Tibial artery (tissue), 4 donors: ENCODE data around the gene CCDC127.

ENCODE experiments used
- DNase-seq, 2 donors: peaks; one replicate each; pipeline ENCODE4 v3.0.0-alpha.2; 2019
- H3K27ac ChIP-seq, 2 donors: fragments of 200-600 bp; sonication (generic) in 1 of 2; 1 replicate in 1 of 2; 2 replicates in 1 of 2; pipeline ENCODE4 v1.5.1; 2018 to 2019; ENCODE audit warnings: mild to moderate bottlenecking in 1 of 2
- H3K27me3 ChIP-seq, 2 donors: fragments of 200-600 bp; sonication (generic) in 1 of 2; one replicate each; pipeline versions ENCODE4 v1.5.1 to v1.6.0; 2016 to 2019
- H3K36me3 ChIP-seq, 3 donors: fragments of 200-600 bp; sonication (generic) in 2 of 3; one replicate each; pipeline ENCODE4 v1.5.1; 2016 to 2019; ENCODE audit warnings: mild to moderate bottlenecking in 2 of 3
- H3K4me1 ChIP-seq, 4 donors: fragments of 200-600 bp; sonication (generic) in 2 of 4; 1 replicate in 3 of 4; 2 replicates in 1 of 4; pipeline ENCODE4 v1.5.1; 2016 to 2019
- H3K4me3 ChIP-seq, 2 donors: fragments of 200-600 bp; sonication (generic) in 1 of 2; 1 replicate in 1 of 2; 2 replicates in 1 of 2; pipeline ENCODE4 v1.5.1; 2018 to 2019; ENCODE audit warnings: mild to moderate bottlenecking in 2 of 2
- H3K9me3 ChIP-seq, 3 donors: fragments of 200-600 bp; sonication (generic) in 1 of 3; one replicate each; pipeline ENCODE4 v1.5.1; 2016 to 2019
- CTCF ChIP-seq, 2 experiments: fragments of 200-600 bp in 1 of 2; fragments of 450-650 bp in 1 of 2; IDR thresholded peaks; one replicate each; pipeline ENCODE4 v1.5.1; 2017 to 2019; ENCODE audit warnings: antibody characterized with exemption in 2 of 2, mild to moderate bottlenecking in 1 of 2, moderate library complexity in 1 of 2
- intact Hi-C: fragments of 100-400 bp; cut with DNase I; formaldehyde crosslinking; loops from one replicate; pipeline ENCODE4 v1.15.0; 2023; ENCODE audit warnings: low total_unique reads

The CCDC127 gene

DNA sequence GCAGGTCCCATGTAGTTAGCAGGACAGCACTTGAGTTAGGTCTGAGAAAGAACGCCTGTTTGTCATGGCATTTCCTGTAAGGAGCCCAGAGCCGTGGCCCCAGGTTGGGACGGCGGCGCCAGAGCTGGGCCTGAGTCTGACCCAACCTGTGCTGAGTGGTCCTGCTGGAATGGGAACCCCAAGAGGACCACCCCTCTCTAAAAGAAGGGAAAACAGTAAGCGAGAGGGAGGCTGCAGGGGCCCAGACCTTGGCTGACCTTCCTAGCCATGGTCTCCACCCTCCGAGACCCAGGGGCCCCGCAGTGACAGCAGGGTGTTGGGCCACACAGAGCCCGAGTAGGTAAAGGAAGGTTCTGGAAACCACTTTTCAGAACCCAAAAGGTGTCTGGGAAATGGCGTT, 28.5 kb downstream of the CCDC127 start:
- H3K27ac ChIP-seq: no peak overlapping the region
- H3K27me3 ChIP-seq: peaks cover 0 to 11% of the 10 kb centered on the region in 2 donors
- no peaks in the 10 kb centered on the region for H3K9me3 ChIP-seq
- TF ChIP-seq CTCF (IDR thresholded peaks at IDR 0.05): no peak
- no peak overlapping the region for H3K4me3 ChIP-seq
- intact Hi-C loops: loop anchor here (2.0 kb wide), 1 partner anchor 29 kb away; the partner anchor contains the start of genes CCDC127 and SDHA
- H3K36me3 ChIP-seq: no peaks in the 10 kb centered on the region
- DNase-seq: peak in 1 of 2 donors; percentile 31
- peaks cover 0 to 28% (median 23%) of the 10 kb centered on the region in 4 donors for H3K4me1 ChIP-seq

GRCh38 chr5:188488-189481, 29.2 kb downstream of the CCDC127 start:
- Histone ChIP-seq H3K4me3 (peak overlapping the region; percentile 12 to 42), H3K36me3 (no peaks in the 10 kb centered on the region)
- intact Hi-C loops: loop anchor here (2.0 kb wide), 1 partner anchor 30 kb away; the partner anchor contains the start of genes CCDC127 and SDHA

DNA sequence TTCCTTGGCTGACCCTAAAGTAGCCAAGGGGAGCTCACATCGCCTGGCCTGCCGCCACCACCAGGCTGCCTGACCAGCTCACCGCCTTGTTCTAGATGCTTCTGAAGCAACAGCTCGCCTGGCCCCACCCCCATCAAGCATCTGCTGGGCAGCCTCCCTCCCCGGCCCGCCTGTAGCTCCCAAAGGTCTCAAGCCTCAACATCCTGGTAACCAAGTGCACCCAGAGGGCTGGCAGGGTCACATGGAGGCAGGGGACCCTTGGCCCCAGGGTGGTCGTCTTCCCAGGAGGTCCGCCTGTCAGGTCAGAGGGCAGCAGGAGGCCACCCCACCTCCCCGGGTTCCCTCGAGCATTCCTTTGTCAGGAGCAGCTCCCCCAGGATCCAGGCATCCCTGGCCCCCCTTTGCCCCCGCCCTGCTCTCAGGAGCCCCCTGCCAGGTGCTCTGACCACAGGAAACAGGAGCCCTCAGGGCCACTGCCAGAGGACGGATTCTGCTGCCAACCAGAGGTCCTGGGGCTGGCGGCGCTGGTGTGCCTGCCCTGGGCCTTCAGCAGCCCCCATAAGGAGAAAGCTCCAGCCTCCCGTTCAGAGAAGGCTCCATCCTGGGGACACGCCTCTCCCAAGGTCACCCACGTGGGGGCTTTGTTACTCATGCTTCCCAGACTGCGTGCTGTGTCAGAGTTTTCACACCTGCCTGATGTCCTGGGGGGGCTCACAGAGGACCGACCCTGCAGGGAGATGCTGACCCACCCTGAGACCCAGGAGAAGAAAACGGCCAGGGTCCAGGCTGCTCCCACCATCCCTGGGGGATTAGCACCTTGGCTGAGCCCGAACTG, 30.1 kb downstream of the CCDC127 start:
- Histone ChIP-seq H3K27me3 (peaks cover 0 to 11% of the 10 kb centered on the region in 2 donors), H3K4me3 (peak overlapping the region; percentile 12 to 42), H3K27ac (no peak overlapping the region), H3K36me3 (no peaks in the 10 kb centered on the region), H3K4me1 (peaks cover 0 to 28% (median 23%) of the 10 kb centered on the region in 4 donors), H3K9me3 (no peaks in the 10 kb centered on the region)
- no peak for TF ChIP-seq CTCF (IDR thresholded peaks at IDR 0.05)
- intact Hi-C loops: loop anchor here (2.0 kb wide), 1 partner anchor 31 kb away; the partner anchor contains the start of genes CCDC127 and SDHA
- DNase-seq: peak in 1 of 2 donors; percentile 62

More at GRCh38 chr5:188488-189481, 29.2 kb downstream of the CCDC127 start:
- peaks cover 0 to 11% of the 10 kb centered on the region in 2 donors for H3K27me3 ChIP-seq
- peak; percentile 83 to 90 for DNase-seq
- H3K27ac ChIP-seq: no peak overlapping the region
- peaks cover 0 to 28% (median 23%) of the 10 kb centered on the region in 4 donors for H3K4me1 ChIP-seq
- no peaks in the 10 kb centered on the region for H3K9me3 ChIP-seq
- TF ChIP-seq CTCF (IDR thresholded peaks at IDR 0.05): peak; percentile 92 to 97

DNA sequence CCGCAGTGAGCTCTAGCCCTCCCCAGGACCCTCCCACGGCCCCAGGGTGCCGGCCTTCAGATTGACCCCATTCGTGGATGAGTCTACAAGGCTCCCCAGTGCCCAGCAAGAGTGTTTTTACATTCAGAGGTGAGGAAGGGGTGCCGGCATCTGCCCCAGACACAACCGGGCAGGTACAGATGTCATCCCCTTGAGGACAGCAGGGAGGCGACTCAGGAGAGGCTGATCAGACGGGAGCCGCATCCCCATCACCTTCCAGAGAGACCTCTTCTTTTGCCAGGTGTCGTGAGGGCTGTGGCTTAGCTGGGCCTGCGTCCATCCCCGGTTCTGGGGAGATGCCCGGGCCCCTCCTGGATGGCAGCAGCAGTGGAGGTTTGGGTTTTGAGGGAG, 30.9 kb downstream of the CCDC127 start:
- DNase-seq: no peak
- intact Hi-C loops: no loop called here
- no peaks in the 10 kb centered on the region for H3K36me3 ChIP-seq
- TF ChIP-seq CTCF (IDR thresholded peaks at IDR 0.05): no peak
- no peak overlapping the region for H3K4me3 ChIP-seq
- no peak overlapping the region for H3K27ac ChIP-seq
- no peaks in the 10 kb centered on the region for H3K9me3 ChIP-seq
- peaks cover 0 to 28% (median 23%) of the 10 kb centered on the region in 4 donors for H3K4me1 ChIP-seq
- H3K27me3 ChIP-seq: peaks cover 0 to 16% of the 10 kb centered on the region in 2 donors
